IPS DF 19.7 (cell line): Measurements from ENCODE around the gene CDH23.

ENCODE experiments used
- DNase-seq: peaks from one replicate; pipeline ENCODE4 v3.0.0-alpha.2; 2013; ENCODE audit warnings: low read depth, low spot score

CDH23 gene

DNA sequence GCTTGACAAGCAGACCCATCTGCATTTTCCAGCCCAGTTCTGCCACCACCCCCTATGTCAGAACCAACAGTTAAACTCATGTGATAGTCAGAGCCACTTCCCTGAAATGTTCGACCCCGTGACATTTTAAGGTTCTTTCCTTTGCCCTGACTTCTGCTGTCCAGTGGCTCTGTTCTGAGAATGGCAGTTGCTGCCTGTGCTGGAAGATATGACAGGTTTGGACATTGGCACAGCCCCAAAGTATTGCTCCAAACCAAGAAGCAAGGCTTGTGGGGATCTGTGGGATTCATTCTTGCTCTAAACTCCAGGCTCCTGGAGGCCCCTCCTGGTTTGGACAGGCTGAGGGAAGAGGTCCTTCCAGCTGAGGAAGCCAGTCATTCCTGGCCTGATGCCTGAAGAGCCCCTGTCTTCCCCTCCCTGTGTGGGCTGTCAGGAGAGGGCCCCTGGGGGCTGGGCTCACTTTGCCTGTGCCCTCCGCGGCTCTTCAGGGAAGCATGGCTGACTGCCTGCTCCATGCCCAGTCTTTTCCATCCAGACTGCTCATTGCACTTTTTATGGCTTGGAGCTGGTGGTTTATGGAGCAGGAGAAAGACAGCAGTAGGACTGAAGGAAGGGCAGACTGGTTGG lies 138.0 kb downstream of the CDH23 start:
- DNase-seq = no peak

GRCh38 chr10:71536332-71536731 lies 139.6 kb downstream of the CDH23 start:
- no peak for DNase-seq

DNA sequence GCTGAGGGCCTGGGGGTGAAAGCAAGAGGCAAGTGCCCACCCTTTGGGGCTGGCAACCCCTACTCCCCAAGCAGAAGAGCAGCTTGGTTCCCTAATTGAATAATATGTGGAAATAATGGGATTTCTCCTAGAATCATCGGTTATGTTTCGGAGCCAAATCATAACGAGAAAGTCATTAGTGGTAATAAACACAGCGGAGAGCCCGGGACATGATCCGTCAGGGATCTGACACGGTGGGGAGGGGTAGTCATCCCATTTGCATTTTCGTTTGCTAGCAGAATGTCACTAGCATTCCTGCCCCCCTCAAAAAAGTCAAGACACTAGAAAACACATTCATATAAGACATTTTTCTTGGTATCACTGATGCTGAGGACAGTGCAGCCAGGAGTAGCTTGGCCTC lies 140.4 kb downstream of the CDH23 start:
- DNase-seq = no peak

DNA sequence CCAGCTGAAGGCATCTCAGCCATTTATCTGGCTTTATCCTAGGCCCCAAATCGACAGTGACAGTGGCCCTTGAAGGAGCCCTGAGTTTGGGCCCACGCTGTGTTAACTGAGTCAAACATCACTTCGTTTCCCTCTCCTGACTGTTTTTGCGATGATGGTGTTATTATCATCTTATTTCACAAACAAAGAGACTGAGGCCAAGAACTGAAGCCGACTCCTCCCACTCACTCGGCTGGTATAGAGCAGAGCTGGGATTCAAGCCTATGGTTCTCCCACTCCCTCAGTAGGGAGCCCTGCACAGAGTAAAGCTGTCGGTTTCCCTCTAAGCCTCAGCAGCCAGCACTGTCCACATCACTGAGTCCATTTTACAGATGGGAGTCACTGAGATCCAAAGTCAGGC lies 141.0 kb downstream of the CDH23 start:
- DNase-seq = no peak

DNA sequence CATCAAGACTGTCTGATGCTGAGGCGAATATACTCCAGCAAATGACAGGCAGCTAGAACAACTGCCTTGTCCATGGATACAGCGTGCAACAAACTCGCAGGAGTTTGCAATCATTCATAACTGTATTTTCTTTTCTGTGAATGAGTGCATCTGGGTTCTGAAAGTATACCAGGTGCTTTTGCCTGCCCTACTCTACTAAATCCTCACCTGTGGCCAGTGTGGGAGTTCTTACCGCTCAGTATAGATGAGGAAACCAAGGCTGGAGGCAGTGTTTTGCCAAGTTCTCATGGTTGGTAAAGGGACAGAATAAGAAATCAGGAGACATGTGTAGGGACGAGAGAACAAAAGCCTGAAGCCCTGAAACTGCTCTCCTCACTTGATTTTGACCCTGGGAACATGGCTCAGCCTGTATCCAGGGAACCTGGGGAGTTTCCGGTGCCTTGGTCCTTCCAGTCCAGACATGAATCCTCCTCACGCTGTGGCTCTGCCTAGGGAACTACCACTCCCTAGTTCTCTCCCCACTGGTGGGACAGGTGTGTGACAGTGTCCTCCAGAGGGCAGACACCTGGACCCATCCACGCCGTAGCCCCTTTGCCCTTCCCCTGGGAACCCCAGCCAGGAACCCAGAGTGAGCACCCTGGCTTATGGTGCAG lies 142.0 kb downstream of the CDH23 start:
- no peak for DNase-seq

DNA sequence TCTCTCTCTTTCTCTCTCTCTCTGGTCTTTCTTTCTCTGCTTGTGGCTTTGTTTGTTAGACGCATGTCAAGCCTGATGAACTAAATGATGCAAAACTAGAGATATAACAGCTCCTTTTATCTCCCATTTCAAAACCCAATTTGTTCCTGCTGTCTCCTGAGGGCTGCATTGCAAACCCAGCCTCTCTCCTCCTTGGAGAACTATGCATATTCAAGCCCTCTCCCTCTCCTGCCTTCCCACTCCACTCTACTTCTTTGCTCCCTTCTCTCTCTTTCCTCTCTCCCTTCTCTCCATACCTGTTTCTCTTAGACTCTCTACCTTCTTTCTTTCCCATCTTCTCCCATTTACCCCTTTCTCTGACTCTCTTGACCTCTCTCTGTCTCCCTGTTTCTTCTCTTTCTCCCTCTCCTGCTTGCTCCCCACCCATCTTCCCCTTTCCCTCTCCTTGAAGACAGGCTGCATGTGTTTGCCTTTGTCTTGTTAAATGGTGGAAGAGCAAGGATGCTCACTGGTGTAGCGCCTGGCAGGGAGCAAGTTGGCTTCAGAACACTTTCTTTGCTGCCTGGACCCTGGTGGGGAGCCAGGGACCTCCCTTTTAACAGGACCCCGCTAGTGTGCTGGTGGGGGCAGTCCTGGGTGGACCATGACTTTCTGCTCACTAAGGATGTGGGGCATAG lies 142.9 kb downstream of the CDH23 start:
- DNase-seq = no peak

- no peak for DNase-seq
Observed at GRCh38 chr10:71542478-71542877, 145.8 kb downstream of the CDH23 start.

DNA sequence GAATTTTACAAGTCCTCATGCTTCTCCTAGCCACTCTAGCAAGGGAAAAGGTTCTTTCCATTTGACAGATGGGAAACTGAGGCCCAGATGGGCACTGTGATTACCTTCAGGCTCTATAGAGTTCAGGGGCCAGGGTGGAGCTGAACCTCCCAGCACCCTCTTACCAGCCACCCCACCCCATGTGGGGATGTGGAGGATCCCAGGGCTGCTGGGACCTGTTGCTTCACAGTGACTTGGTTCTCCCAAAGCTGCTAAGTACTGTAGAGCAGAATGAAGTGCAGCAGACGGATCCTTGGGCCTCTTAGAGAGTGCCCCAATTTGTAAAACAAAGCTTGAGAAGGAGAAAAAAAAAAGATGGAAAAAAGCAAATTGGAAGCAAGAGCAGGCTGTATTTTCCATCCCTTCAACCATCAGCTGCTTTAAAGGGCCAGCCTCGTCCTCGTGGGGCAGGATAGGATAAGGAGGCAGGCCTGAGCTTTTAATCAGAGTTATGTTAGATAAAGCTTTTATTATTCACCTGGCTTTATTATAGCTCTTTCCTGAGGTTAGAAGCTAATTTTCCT lies 147.0 kb downstream of the CDH23 start:
- DNase-seq = no peak

GRCh38 chr10:71545001-71545400 lies 148.3 kb downstream of the CDH23 start:
- no peak for DNase-seq

GRCh38 chr10:71546220-71546619 lies 149.5 kb downstream of the CDH23 start:
- no peak for DNase-seq

DNA sequence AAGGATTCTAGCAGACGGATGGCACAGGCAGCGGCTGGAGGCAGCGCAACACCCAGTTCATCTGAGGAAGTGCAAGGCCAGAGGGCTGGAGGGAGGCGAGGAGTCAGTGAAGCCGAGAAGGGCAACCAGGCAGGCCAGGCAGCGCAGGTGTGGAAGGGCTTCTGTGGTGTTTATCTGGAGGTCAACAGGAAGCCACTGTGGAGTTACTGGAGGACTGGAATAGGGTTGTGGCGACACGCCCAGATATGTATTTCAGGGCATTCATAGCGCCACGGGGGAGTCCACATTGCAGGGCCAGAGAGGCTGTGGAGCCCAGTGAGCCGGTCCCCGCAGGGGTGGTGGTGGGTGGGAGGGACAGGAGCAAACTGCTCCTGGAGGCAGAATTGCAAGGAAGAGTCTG lies 150.6 kb downstream of the CDH23 start:
- no peak for DNase-seq

DNA sequence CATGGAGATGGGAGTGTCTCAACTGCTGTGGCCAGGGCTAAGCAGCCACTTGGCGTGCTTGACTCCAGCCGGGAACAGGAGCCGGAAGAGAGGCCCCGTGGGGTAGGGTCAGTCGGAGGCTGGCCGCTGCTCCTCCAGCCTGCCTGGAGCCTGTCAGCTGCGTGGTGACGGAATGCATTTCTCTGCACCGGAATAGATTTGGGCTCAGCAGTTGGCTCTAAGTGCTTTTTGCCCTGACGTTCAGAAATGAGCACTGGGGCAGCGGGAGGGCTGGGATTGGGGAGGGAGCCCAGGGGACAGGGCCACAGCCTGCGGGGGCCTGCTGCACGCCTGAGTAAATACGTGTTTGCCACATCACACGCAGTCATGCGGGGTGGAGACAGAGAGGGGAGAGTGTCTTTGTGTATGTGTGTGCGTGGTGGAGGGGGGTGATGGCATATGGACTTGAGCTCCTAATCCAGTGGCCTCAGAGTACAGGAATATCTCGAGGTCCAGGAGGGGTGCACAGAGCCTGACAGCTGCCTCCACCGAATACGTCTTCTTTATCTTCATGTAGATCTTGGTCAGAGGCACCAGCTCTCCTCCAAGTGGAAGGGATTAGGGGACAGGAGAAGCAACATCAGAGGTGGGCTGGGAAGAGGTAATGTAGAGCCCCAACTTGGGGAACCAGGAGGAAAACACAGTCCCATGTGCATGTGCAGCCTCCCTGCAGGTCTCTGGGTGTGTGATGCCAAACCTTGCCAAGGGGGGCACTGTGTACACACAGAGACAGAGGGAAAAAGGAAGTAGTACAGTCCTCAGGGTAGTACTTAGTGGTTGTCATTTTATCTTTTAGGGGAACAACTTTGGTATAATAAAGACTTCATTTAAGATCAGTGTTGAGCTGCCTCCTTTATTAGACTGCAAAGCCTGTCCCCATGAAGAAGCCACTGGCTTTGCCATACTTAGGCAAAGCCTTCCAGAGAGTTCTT lies 151.4 kb downstream of the CDH23 start:
- DNase-seq = no peak

DNA sequence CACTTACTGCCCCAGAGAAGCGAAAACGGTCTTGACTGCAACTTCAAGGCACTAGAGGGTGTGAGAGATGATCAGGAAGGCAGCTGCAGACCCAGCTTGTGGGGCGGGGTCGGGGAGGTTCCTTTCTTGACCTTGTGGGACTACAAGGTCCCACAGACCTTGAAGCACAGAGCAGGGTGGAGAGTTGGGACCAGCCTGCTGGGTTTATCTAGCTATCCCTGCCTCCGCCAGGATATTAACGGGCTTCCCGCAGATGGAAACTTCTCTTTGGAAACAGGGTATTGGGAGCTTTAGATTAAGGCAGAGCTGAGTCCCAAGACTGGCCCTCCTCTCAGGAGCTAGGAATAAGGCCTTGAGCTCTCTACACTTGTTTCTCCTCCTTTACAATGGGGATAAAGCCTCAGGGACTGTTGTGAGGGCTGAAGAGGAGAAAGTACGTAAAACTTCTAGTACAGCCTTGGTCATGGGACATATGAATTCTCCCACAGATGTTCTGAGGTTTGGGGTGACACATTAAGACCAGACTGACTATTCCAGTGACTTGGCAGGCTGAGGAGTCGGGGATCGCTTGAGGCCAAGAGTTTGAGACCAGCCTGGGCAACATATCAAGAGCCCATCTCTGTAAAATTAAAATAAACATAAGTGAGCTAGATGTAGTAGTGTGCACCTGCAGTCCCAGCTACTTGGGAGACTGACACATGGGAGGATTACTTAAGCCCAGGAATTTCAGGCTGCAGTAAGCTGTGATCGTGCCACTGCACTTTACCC lies 153.2 kb downstream of the CDH23 start:
- no peak for DNase-seq

DNA sequence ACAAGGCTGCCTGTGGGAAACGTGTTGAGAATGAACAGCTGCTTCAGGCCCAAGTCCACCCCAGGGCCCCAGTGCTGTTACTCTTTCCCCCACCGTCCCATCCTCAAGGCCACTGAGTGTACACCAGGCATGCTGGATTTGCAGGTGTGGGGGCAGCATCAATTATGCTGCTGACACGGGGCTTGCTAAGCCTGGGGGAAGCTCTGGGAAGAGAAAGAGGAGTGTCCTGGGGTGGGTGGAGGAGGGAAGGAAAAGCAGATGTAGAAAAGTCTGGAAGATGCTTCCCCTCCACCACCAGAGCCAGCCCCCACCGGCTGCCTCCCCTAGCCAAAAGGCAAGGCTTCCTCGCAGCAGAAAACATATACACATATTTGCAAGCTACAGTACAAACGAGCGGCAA lies 153.9 kb downstream of the CDH23 start:
- DNase-seq = no peak

DNA sequence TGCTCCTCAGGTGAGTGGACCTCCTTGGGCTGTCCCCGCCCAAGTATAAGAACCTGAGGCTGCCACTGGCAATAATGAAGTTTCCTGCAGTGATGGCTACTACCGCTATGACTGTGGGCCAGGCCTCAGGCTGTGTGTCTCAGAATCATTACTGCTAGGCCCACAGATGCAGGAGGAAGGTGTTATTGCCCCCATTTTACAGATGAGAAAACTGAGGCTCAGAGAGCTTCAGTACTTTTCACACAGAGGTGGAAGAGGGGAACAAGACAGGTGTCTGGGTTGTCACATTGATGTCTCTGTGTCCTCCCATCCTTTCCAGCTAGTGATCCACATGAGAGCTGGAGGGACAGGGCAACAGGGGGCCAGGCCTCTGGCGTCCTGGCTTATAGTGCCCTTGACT lies 155.2 kb downstream of the CDH23 start:
- DNase-seq = no peak

- no peak for DNase-seq
Observed at GRCh38 chr10:71553432-71553831, 156.7 kb downstream of the CDH23 start.

GRCh38 chr10:71554671-71555070 lies 158.0 kb downstream of the CDH23 start:
- DNase-seq = no peak

- DNase-seq = no peak
Observed at GRCh38 chr10:71555087-71555723, 158.5 kb downstream of the CDH23 start.

DNA sequence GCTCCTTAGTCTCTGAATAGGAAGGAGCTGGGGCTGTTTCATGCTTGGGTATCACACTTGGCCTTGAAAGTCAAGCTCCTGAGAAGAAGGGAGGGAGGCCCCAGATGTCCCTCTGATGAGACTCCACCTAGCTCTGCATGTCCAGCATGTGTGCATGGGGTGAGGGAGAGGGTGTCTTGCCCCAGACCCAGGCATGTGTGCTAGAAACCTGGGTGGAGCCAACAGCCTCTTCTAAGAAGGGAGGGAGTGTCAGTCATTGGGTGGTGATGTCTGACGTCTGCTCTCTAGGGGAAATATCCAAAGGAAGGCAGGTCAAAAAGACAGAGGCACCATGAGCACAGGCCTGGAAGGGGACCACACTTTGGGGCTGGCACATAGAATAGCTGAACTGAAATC lies 159.0 kb downstream of the CDH23 start:
- no peak for DNase-seq

GRCh38 chr10:71558991-71559390 lies 162.3 kb downstream of the CDH23 start:
- no peak for DNase-seq
